HG02610 (cell line): ENCODE measurements around the gene BLOC1S1.

Experiments
- ATAC-seq: cut with Tn5 transposase; IDR thresholded peaks from one replicate; pipeline ENCODE4 v1.9.1; 2021; ENCODE audit warnings: mild to moderate bottlenecking, moderate library complexity; ENCODE audit not compliant: unreplicated experiment

BLOC1S1 gene

DNA sequence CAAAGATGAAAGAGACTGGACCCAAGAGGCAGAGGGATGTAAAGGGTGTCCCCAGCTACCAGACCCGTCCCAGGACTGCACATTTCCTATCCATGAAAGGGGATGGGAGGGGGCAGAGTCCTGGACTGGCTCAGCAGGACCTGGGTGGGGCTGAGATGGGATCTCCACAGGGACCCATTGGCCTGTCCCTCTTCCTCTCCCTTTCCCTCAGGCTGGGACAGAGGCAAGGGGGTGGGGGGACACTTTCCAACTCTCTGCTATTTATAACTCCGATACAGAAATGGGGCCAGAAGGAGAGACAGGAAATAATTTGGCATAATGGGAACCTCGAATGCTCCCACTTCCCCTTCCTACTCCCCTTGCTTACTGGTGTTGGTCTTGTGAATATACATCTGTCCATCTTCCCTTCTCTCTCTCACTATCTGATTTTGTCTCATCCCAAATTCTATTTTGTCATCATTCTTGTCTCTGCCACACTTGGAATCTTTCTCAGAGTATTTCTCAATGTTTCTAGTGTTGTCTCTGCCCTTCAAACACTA lies 7.1 kb upstream of the BLOC1S1 start:
- ATAC-seq, result no peak

DNA sequence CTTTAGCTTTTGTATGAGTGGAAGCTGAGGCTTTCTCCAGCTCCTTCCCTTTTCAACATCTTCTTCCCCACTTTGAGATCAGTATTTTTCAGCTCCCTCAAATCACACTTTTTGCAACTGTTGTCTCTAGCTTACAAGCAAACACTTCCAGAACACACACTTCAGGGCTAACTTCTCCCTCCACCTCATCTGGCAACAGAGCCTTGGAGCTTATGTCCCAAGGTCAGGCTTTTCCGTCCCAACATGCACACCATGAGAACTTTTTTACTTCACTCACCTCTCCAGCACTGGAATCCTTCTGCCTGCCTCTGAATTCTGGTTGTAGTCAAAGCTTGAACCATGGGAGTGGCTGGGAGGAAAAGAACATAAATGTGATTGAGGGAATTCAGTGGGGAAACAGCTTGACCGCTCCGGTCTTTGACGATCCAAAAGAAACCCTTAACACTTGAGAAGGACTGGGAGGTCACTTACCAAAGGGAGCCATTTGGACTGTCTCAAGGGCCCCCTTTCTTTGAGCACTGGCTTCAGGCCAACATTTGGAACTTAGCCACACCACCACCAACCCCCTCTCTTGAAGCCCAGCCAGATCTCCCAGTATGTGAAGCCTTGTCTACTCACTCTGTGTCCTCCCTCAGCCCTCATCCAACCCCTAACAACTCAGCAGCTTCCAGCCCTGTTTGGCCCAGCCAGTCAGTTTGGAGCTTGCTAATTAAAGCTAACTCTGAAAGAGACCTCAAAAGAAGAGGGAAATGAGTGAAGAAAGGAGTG lies 3.9 kb upstream of the BLOC1S1 start:
- no peak for ATAC-seq

DNA sequence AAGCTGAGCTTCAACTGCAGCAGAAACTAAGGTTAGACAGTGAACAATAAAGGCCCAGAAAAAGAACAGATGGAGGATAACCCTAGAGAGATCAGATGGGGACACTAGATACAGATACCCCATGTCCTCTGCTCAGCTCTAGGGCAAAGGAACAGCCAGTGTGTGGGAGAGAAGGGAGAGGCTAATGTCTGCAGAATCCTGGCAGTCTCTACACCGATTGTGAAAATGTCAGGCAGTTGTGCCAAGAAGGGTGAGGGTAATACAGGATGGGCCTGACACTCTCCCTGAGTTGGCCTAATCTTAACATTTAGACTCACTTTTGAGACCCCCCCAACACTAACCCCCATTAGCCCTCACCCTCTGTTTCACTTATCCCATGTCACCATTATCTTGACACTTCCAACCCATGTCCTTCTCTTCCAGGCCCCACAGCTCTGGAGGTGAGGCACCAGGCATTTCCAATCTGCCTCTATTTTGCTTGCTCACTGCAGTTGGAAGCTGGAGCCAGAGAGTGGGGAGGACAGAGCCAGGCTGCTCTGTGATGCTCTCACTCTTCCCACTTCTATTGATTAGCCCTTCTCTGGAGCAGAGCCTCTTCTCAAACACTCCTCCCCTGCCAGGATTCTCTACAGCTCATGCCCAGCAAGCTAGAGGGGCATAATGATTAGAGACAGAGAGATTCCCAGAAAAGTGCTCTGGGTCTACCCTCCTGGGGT lies 3.0 kb upstream of the BLOC1S1 start:
- ATAC-seq, result no peak

DNA sequence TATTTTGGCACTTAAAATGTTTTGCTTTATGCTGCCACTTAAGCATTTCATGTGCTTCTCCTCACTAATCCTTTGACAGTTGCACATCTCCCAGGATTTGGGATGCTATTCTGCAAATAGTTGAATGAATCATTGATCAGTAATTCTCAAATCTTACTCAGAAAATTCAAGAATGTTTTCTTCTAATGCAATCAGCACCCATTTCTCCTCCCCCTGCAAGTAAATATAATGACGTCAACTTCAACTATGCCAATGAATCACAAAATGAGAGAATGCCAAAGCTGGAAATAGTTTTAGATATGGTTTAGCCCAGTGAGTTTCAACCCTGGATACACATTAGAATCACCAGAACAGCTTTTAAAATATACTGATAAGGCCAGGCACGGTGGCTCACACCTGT lies 2.1 kb upstream of the BLOC1S1 start:
- no peak for ATAC-seq

DNA sequence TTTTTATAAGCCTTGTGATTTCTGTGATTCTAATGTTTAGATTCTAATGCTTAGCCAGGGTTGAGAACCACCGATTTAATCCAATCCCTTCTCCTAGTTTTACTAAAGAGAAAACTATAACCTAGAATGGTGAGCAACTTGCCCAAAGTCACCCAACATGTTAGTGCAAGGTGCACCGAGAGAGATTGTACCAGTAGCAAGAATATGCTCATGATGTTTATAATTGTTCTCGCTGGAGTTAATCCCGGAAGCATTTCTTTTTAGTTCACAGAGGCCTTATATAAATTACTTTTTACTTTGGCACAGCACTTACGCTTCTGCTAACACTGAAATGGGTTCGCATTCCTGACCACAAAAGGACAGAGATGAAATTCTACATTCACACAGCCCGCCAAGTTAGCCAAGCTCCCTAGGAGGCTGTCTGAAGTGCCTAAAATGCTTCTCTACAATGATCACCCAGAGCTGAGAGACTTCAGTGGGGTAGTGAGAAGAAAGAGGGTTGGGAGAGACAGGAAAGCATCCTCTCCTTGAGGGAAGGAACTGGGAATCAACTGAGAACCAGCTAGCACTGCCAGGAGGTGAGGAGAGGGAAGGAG lies 579 bp upstream of the BLOC1S1 start:
- ATAC-seq, result no peak

DNA sequence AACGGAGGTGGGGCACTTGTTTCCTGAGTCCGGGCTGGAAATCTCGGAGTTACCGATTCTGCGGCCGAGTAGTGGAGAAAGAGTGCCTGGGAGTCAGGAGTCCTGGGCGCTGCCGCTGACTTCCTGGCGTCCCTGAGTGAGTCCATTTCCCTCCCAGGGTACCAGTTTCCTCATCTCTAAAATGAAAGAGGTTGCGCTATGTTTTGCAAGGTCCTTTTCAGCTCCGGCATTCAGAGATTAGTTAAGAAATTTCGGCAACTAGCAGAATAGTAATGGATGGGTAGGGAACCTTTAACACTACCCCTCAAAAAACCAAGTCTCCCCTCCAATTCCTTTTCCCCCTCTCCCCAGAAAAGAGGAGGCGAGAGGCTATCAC lies 724 bp downstream of the BLOC1S1 start:
- ATAC-seq, result no peak

DNA sequence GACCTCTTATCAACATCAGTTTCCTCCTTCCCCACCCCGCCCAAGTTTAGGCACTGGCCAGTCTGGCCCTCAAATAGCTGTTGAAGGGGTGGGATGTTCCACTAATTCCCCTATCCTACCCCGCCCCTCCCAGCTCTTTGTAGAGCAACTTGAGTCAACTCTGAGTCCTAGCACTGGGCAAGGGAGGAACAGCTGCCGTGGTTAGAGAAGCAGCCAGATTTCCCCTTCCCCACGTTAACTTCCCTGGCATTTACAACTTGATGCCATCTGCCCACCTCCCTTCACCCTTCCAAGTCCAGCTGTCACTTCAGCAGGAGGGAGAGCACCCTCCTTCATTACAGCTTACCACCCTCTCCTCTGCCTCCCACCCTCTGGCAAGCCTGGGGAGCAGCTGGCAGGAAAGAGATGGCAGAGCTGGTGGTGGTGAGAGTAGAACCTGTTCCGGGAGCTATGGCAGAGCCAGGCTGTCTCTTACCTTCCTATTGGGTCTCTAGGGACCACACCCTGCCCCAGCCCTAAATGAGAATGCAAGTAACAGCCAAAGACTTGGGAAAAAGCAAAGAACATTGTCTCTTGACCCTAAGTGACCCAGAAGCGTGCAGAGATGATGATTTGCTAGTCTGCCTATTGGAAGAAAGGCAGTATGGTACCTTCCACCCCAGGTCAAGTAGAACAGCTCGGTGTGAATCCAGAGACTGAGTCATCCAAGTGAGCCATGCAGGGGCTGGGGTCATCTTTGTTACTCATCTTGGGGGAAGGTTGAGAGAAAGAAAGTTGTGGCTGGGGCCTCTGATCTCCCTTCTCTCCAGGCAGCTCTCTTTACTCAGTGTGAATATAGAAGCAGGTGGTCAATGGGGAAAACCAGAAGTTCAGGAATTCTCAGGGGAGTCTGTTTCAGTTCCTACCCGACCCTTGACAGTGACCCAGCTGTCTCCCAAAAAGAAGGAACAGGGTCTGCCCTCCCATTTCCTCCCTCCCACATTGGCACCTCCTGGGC lies 1.5 kb downstream of the BLOC1S1 start:
- ATAC-seq, result no peak

DNA sequence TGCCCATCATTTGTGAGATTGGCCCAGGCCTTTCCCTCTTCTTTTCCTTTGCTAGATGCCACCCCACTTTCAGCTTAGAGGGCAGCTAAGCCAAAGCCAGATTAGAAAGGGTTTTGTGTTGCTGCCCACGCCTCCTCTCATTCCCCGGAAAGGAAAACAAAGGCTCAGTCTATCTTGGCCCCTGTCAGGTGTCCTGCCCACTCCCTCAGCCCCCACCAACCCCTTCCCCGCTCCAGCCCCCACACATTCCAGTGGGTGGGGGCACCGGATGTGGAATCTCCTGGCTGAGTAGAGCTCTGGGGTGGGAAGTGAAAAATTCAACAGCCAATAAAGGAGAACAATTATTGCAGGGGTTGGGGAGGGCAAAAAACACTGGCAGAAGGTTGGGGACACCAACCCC lies 2.2 kb downstream of the BLOC1S1 start:
- ATAC-seq, result no peak

DNA sequence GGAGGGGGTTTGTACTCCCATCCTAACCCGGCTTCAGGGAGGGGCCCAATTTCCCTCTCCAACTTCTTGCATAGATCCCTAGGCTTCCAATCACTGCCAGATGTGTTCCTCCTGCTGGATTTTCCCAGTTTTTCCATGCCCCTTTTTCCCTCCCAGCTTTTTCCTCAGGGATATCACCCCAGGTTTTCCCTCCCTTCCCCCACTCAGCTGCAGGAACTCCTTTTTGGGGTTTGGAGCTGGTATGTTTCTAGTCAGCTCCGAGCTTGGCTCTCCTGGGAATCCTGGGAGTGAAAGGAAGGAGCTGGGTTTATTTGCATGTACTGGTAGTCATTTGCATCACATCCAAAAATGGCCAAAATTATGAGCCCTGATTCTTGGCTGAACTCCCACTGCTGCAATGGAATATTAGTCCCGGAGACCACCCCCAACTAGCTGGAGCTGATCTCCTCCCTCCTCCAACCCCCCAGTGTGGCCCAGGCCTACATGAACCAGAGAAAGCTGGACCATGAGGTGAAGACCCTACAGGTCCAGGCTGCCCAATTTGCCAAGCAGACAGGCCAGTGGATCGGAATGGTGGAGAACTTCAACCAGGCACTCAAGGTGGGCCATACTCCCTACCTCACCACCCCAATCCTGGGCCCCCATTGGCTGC lies 2.9 kb downstream of the BLOC1S1 start:
- no peak for ATAC-seq

DNA sequence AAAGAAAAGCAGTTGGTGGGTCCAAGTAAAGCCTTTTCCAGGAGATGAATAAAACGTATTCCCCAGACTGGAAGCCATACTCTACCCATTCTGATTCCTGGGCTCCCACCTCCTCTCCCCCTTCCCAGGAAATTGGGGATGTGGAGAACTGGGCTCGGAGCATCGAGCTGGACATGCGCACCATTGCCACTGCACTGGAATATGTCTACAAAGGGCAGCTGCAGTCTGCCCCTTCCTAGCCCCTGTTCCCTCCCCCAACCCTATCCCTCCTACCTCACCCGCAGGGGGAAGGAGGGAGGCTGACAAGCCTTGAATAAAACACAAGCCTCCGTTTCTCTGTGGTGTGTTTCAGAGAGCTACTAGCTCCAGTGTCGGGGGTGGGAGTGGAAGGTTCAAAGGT lies 3.5 kb downstream of the BLOC1S1 start:
- ATAC-seq, result no peak

DNA sequence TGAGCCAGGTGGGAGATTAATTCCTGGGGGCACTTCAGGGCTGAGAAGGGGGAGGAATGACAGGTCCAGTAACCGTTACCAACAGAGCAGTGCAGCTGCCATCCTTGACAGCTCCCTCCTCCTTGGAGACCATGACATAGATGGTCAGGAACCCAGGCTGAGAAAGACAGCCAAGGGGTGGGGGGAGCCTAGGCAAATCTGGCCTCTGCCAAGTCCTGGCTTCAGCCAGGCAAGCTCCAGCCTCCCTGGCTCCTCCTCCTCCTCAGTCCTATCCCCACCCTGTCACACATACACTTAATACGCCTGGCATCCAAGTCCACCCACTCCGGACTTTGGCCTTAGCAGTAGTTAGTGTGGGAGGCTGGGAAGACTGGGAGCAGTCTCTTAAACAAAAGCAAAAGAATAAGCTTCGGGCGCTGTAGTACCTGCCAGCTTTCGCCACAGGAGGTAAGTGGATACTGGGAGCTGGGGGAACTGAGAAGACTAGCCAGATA lies 4.3 kb downstream of the BLOC1S1 start, which contains the start of gene RDH5:
Gene RDH5, plus strand, starts transcription at position 323 of the 494 bp plus-strand sequence. CDS start 792 bp downstream, outside the sequence.
- no peak for ATAC-seq

DNA sequence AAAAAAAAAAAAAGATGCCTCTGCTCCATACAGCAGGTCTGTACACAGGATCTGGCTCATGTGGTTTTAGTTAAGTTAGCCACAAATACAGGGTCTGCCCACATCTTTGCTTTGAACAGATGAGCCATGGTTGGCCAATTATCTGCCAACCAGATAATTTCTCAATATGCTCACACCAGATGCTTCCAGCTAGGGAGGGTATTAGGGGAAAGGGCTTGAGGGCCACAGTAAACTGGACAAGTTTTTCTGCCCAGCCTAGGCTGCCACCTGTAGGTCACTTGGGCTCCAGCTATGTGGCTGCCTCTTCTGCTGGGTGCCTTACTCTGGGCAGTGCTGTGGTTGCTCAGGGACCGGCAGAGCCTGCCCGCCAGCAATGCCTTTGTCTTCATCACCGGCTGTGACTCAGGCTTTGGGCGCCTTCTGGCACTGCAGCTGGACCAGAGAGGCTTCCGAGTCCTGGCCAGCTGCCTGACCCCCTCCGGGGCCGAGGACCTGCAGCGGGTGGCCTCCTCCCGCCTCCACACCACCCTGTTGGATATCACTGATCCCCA lies 5.1 kb downstream of the BLOC1S1 start:
- ATAC-seq, result no peak

DNA sequence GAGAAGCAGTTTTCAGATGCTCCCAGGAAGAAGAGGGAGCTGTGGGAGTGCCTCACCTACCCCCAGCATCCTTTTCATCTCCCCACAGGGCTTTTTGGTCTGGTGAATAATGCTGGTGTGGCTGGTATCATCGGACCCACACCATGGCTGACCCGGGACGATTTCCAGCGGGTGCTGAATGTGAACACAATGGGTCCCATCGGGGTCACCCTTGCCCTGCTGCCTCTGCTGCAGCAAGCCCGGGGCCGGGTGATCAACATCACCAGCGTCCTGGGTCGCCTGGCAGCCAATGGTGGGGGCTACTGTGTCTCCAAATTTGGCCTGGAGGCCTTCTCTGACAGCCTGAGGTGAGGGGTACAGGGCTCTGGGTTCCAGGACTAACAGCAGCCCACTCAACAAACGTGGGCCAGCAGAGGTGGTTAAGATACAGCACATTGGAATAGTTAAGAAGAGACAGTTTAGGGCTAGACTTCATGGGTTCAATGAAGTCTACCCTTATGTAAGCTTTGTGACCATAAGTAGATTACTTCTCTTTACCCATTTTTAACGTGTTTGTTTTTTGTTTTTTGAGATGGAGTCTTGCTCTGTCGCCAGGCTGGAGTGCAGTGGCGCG lies 5.9 kb downstream of the BLOC1S1 start:
- ATAC-seq, result no peak

DNA sequence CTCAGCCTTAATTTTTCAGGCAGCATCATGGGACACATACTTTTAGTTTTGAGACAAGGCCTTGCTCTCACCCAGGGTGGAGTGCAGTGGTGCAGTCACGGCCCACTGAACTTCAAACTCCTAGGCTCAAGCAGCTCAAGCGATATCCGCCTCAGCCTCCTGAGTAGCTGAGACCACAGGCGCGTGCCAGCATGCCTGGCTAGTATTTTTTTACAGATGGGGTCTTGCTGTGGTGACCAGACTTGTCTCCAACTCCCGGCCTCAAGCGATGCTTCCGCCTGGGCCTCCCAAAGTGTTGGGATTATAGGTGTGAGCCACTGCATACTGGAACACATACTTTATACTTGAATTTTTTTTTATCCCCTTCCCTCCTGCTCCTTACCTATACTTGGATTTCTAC lies 7.1 kb downstream of the BLOC1S1 start:
- no peak for ATAC-seq

DNA sequence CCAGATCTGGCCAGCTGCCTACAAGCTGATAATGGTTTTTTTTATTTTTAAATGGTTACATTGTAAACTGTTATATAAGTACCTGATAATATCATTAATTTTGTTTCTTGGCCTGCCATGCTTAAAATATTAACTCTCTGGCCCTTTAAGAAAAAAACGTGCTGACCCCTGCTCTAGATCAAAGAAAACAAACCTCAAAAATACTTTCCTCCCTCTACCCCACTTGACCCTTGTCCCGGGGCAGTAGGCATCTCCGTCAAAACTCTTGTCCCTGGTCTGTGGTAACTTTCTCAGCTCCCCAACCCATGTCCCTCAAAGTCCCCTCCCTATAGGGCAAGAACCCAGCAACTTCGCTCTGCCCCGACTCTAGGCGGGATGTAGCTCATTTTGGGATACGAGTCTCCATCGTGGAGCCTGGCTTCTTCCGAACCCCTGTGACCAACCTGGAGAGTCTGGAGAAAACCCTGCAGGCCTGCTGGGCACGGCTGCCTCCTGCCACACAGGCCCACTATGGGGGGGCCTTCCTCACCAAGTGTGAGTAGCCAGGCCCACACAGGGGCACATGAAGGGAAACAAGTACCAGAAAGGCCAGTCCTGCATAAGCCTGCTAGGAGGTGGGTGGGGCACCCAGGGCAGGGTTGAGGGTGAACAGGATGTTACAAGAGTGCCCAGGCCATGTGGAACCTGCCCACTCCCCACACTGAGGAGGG lies 7.8 kb downstream of the BLOC1S1 start:
- ATAC-seq, result no peak

DNA sequence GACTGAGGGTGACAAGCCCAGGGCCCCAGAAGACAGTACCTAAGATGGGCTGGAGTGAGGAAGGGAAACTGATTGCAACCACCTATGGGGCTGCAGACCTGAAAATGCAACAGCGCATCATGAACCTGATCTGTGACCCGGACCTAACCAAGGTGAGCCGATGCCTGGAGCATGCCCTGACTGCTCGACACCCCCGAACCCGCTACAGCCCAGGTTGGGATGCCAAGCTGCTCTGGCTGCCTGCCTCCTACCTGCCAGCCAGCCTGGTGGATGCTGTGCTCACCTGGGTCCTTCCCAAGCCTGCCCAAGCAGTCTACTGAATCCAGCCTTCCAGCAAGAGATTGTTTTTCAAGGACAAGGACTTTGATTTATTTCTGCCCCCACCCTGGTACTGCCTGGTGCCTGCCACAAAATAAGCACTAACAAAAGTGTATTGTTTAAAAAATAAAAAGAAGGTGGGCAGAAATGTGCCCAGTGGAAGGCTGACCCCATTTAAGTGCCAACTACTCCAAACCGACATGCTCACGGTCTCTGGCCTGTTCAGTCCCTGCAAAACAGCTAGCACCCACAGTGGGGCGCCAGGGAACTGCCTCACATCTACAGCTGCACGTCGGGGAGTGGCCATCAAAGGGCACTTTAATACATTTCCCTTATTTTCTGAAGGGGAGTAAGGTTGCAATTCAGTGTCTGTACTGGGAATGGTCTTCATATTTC lies 8.5 kb downstream of the BLOC1S1 start:
- peak; percentile 28 for ATAC-seq

DNA sequence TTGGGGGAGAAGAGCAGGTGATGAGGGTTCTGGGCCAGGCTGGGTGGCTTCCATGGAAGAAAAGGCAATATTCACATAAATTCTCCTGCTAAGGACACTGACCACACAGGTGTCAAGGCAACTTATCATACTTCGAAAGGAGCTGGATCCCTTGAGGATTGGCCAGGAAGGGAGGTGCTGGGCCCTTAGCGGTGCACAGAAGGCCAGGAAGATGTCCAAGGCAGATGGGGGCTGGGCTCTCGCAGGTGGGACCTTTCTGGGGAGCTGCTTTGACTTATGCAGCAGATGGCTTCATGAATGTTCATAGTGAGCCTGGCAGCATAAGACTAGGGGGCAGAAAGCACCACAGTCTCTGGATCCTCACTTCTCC lies 9.1 kb downstream of the BLOC1S1 start:
- ATAC-seq, result no peak

DNA sequence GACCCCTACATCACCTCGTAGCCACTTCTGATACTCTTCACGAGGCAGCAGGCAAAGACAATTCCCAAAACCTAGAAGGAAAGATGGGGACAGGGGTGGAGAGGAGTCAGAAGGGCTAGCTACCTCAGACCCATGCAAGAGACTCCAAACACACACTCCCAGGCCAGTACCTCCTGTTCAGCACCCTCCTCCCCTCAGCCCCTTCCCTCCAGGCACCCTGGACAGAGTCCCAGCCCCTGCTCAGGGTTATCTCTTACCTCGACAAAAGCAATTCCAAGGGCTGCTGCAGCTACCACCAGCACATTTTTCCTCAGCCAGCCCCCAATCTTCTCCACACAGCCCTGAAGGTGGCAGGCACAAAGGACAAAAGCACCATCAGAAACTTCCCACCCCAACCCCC lies 9.7 kb downstream of the BLOC1S1 start:
- no peak for ATAC-seq
